ENCODE data around the gene AHCY. TPM values are rescaled to one million over a fixed set of nuclear protein-coding genes. Genes with fewer than 3 reads are reported as not detected.
A peak's percentile ranks its signal among the peaks of the same experiment; 100 is the strongest.
"Not testable (repeated sequence)": the region's sequence is repeated elsewhere in the genome, so short reads cannot be mapped to it uniquely, and the experiment has no call there.

AHCY gene
- total and polyA plus RNA-seq, 4 experiments from 2014 or later: 21.2 to 30.6 (median 23.6) TPM

DNA sequence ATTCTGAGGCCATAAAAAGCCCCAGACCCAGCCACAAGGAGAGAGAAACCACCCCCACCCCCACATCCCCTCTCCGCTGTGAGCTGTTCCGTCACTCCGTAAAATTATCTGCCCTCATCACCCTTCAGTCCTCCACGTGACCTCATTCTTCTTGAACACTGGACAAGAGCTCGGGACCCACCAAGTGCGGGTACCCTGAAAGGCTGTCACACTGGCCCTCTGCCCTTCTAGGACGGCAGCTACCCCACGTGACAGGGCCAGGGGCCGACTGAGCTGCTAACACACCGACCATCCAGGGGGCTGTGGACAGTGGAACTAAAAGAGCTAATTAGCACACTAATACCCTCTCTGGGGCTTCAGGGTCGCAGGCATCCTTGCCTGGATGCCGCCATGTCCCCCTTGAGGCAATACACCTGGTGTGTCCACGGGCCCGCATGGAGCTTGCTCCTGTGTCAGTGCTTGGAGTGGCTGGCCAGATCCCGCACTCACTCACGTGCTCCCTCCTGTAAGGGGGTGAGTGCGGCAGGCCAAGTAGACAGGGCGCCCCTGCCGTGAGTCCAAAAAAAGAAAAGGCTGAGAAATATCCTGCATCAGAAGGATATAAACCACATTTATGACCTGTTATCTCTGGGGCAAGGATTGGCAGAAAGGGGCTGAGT is 29.2 kb upstream of the AHCY start:
- intact Hi-C loops (cut with micrococcal nuclease): no loop called here
- ChIA-PET POLR2A (ENCODE audit: partially characterized antibody) (no interaction called here), CTCF (ENCODE audit: partially characterized antibody) (no interaction called here)
- Mint-ChIP-seq H3K4me3 (no peak overlapping the region), H3K36me3 (no peaks in the 10 kb centered on the region), H3K4me1 (peaks cover 0 to 2% (median under 1%) of the 10 kb centered on the region in 4 donors), H3K27me3 (peaks cover 0 to 1% of the 10 kb centered on the region in 2 donors), H3K27ac (no peak overlapping the region), H3K9me3 (no peaks in the 10 kb centered on the region)
- no peaks in the 10 kb centered on the region for H3K27me3 ChIP-seq (ENCODE audit: insufficient read depth, low read length)
- H3K27ac ChIP-seq (ENCODE audit: low read depth, low read length): no peak overlapping the region
- H3K36me3 ChIP-seq (ENCODE audit: insufficient read depth, low read length): no peaks in the 10 kb centered on the region
- no peaks in the 10 kb centered on the region for H3K4me1 ChIP-seq (ENCODE audit: insufficient read depth, low read length)
- no peaks in the 10 kb centered on the region for H3K9me3 ChIP-seq (ENCODE audit: control insufficient read depth in 1 of 2, low read length in 2 of 2)
- H3K4me3 ChIP-seq (ENCODE audit: low read length in 2 of 2): no peak overlapping the region
- DNase-seq: no peak

DNA sequence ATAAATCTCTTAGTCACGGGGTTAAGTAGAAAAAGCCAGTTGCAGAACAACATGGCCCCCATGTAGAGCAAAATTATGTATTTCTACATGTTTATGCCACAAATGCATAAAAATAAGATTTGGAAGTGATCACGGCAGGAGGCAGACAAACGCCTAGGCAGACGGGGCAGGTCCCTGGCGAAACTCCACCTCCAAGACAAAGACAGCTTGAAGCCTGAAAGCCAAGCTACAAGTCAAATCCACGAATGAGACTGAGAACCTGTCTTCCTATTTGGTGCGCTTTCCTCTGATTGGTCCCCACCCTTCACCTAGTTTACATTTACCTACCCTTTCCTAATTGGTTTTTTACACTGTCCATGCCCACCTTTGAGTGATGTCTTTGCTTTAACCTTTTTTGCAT is 28.7 kb upstream of the AHCY start:
- intact Hi-C loops (cut with micrococcal nuclease): no loop called here
- POLR2A ChIA-PET (ENCODE audit: partially characterized antibody): no interaction called here
- Histone ChIP-seq H3K9me3 (ENCODE audit: control insufficient read depth in 1 of 2, low read length in 2 of 2) (no peaks in the 10 kb centered on the region), H3K4me3 (ENCODE audit: low read length in 2 of 2) (no peak overlapping the region), H3K27me3 (ENCODE audit: insufficient read depth, low read length) (no peaks in the 10 kb centered on the region), H3K4me1 (ENCODE audit: insufficient read depth, low read length) (no peaks in the 10 kb centered on the region), H3K27ac (ENCODE audit: low read depth, low read length) (no peak overlapping the region), H3K36me3 (ENCODE audit: insufficient read depth, low read length) (no peaks in the 10 kb centered on the region)
- Mint-ChIP-seq H3K27me3 (peaks cover 0 to 1% of the 10 kb centered on the region in 2 donors), H3K9me3 (no peaks in the 10 kb centered on the region), H3K36me3 (no peaks in the 10 kb centered on the region), H3K4me1 (peaks cover 0 to 2% (median 0%) of the 10 kb centered on the region in 4 donors), H3K27ac (no peak overlapping the region), H3K4me3 (no peak overlapping the region)
- CTCF ChIA-PET (ENCODE audit: partially characterized antibody): interaction anchor here (1.1 kb wide), 1 partner anchor 19 kb away, joined by 5 read pairs; no protein-coding TSS in a partner anchor
- DNase-seq: no peak

GRCh38 chr20:34330861-34331544 is 27.8 kb upstream of the AHCY start:
- H3K36me3 ChIP-seq (ENCODE audit: insufficient read depth, low read length); DNase-seq; H3K27me3 ChIP-seq (ENCODE audit: insufficient read depth, low read length); H3K4me1 Mint-ChIP-seq; H3K36me3 Mint-ChIP-seq; H3K4me3 ChIP-seq (ENCODE audit: low read length in 2 of 2); POLR2A ChIA-PET (ENCODE audit: partially characterized antibody); H3K27ac Mint-ChIP-seq; H3K9me3 Mint-ChIP-seq; H3K27me3 Mint-ChIP-seq; H3K4me3 Mint-ChIP-seq; intact Hi-C loops (cut with micrococcal nuclease); H3K9me3 ChIP-seq (ENCODE audit: control insufficient read depth in 1 of 2, low read length in 2 of 2); H3K4me1 ChIP-seq (ENCODE audit: insufficient read depth, low read length); H3K27ac ChIP-seq (ENCODE audit: low read depth, low read length): not testable (repeated sequence)
- CTCF ChIA-PET (ENCODE audit: partially characterized antibody): interaction anchor here (1.1 kb wide), 1 partner anchor 18 kb away, joined by 5 read pairs; no protein-coding TSS in a partner anchor

GRCh38 chr20:34328928-34329677 is 25.9 kb upstream of the AHCY start:
- no peaks in the 10 kb centered on the region for H3K36me3 ChIP-seq (ENCODE audit: insufficient read depth, low read length)

DNA sequence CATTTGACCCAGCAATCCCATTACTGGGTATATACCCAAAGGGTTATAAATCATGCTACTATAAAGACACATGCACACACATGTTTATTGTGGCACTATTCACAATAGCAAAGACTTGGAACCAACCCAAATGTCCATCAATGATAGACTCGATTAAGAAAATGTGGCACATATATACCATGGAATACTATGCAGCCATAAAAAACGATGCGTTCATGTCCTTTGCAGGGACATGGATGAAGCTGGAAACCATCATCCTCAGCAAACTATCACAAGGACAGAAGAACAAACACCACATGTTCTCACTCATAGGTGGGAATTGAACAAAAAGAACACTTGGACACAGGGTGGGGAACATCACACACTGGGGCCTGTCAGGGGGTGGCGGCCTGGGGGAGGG is 25.1 kb upstream of the AHCY start:
- H3K36me3 ChIP-seq (ENCODE audit: insufficient read depth, low read length); CTCF ChIA-PET (ENCODE audit: partially characterized antibody); H3K9me3 Mint-ChIP-seq; H3K4me3 Mint-ChIP-seq; intact Hi-C loops (cut with micrococcal nuclease); POLR2A ChIA-PET (ENCODE audit: partially characterized antibody); H3K27me3 Mint-ChIP-seq; H3K4me1 ChIP-seq (ENCODE audit: insufficient read depth, low read length); H3K27me3 ChIP-seq (ENCODE audit: insufficient read depth, low read length); H3K9me3 ChIP-seq (ENCODE audit: control insufficient read depth in 1 of 2, low read length in 2 of 2); H3K4me1 Mint-ChIP-seq; H3K27ac ChIP-seq (ENCODE audit: low read depth, low read length); H3K36me3 Mint-ChIP-seq; H3K4me3 ChIP-seq (ENCODE audit: low read length in 2 of 2); DNase-seq: not testable (repeated sequence)
- H3K27ac Mint-ChIP-seq: peak overlapping the region in 1 of 7 donors; percentile 77

More at GRCh38 chr20:34328928-34329677, 25.9 kb upstream of the AHCY start:
- CTCF ChIA-PET (ENCODE audit: partially characterized antibody): interaction anchor here (1.0 kb wide), 1 partner anchor 16 kb away, joined by 3 read pairs; no protein-coding TSS in a partner anchor
- DNase-seq: no peak
- H3K27ac Mint-ChIP-seq: no peak overlapping the region
- peaks cover 0 to 2% (median 0%) of the 10 kb centered on the region in 4 donors for H3K4me1 Mint-ChIP-seq
- no peaks in the 10 kb centered on the region for H3K9me3 ChIP-seq (ENCODE audit: control insufficient read depth in 1 of 2, low read length in 2 of 2)
- H3K9me3 Mint-ChIP-seq: no peaks in the 10 kb centered on the region
- H3K27ac ChIP-seq (ENCODE audit: low read depth, low read length): no peak overlapping the region
- H3K4me3 ChIP-seq (ENCODE audit: low read length in 2 of 2): no peak overlapping the region
- intact Hi-C loops (cut with micrococcal nuclease): no loop called here
- H3K27me3 ChIP-seq (ENCODE audit: insufficient read depth, low read length): no peaks in the 10 kb centered on the region
- H3K4me3 Mint-ChIP-seq: no peak overlapping the region
- H3K4me1 ChIP-seq (ENCODE audit: insufficient read depth, low read length): no peaks in the 10 kb centered on the region
- peaks cover 2 to 5% of the 10 kb centered on the region in 2 donors for H3K27me3 Mint-ChIP-seq
- no peaks in the 10 kb centered on the region for H3K36me3 Mint-ChIP-seq
- POLR2A ChIA-PET (ENCODE audit: partially characterized antibody): no interaction called here

- no peaks in the 10 kb centered on the region for H3K4me1 ChIP-seq (ENCODE audit: insufficient read depth, low read length)
- DNase-seq: no peak
- H3K27me3 ChIP-seq (ENCODE audit: insufficient read depth, low read length): no peaks in the 10 kb centered on the region
- Mint-ChIP-seq H3K36me3 (no peaks in the 10 kb centered on the region), H3K27ac (no peak overlapping the region), H3K4me1 (peaks cover 0 to 2% (median 0%) of the 10 kb centered on the region in 4 donors), H3K27me3 (peaks cover 5 to 10% of the 10 kb centered on the region in 2 donors), H3K9me3 (no peaks in the 10 kb centered on the region), H3K4me3 (peak overlapping the region in 1 of 8 donors; percentile 3)
- intact Hi-C loops (cut with micrococcal nuclease): no loop called here
- H3K27ac ChIP-seq (ENCODE audit: low read depth, low read length): no peak overlapping the region
- CTCF ChIA-PET (ENCODE audit: partially characterized antibody): interaction anchor here (3.6 kb wide), 1 partner anchor 12 kb away, joined by 20 read pairs; no protein-coding TSS in a partner anchor
- no peak overlapping the region for H3K4me3 ChIP-seq (ENCODE audit: low read length in 2 of 2)
- H3K36me3 ChIP-seq (ENCODE audit: insufficient read depth, low read length): no peaks in the 10 kb centered on the region
- no peaks in the 10 kb centered on the region for H3K9me3 ChIP-seq (ENCODE audit: control insufficient read depth in 1 of 2, low read length in 2 of 2)
- POLR2A ChIA-PET (ENCODE audit: partially characterized antibody): no interaction called here
Observed at GRCh38 chr20:34324541-34324940, 21.4 kb upstream of the AHCY start.

Data from CD4-positive, alpha-beta memory T cell (primary cell).